Nephron (organoid): ENCODE measurements around the gene MYO18B.
A peak's percentile ranks its signal among the peaks of the same experiment; 100 is the strongest.

Source experiments
- H3K27ac Mint-ChIP-seq, 3 experiments: 2 replicates each; pipeline ENCODE4 v1.8.0; 2020; ENCODE audit warnings: mixed read lengths in 3 of 3, mild to moderate bottlenecking in 2 of 3, moderate library complexity in 1 of 3
- H3K27me3 Mint-ChIP-seq: 2 replicates; pipeline ENCODE4 v1.8.0; 2021; ENCODE audit warnings: low read depth, mild to moderate bottlenecking, moderate library complexity, mixed read lengths
- H3K36me3 Mint-ChIP-seq: 2 replicates; pipeline ENCODE4 v1.8.0; 2020; ENCODE audit warnings: low read depth, mixed read lengths
- H3K4me1 Mint-ChIP-seq: 2 replicates; pipeline ENCODE4 v1.8.0; 2020; ENCODE audit warnings: mixed read lengths
- H3K4me3 Mint-ChIP-seq, 3 experiments: 2 replicates each; pipeline ENCODE4 v1.8.0; 2020; ENCODE audit warnings: mild to moderate bottlenecking in 3 of 3, mixed read lengths in 3 of 3, moderate library complexity in 2 of 3
- H3K9me3 Mint-ChIP-seq: 2 replicates; pipeline ENCODE4 v1.8.0; 2020; ENCODE audit warnings: mixed read lengths
- TF ChIP-seq, protein P1 (sequence below), 3 experiments: fragments of 200-600 bp; sonication (generic); IDR thresholded peaks; one replicate each; pipeline ENCODE4 v1.5.0; 2021; ENCODE audit warnings: antibody characterized with exemption in 3 of 3; ENCODE audit not compliant: unreplicated experiment in 3 of 3

The MYO18B gene

GRCh38 chr22:25777411-25777810, 35.4 kb downstream of the MYO18B start:
- H3K27ac Mint-ChIP-seq, result no peak overlapping the region
- H3K36me3 Mint-ChIP-seq, result no peaks in the 10 kb centered on the region
- H3K4me3 Mint-ChIP-seq, result no peak overlapping the region
- TF ChIP-seq, protein P1, sequence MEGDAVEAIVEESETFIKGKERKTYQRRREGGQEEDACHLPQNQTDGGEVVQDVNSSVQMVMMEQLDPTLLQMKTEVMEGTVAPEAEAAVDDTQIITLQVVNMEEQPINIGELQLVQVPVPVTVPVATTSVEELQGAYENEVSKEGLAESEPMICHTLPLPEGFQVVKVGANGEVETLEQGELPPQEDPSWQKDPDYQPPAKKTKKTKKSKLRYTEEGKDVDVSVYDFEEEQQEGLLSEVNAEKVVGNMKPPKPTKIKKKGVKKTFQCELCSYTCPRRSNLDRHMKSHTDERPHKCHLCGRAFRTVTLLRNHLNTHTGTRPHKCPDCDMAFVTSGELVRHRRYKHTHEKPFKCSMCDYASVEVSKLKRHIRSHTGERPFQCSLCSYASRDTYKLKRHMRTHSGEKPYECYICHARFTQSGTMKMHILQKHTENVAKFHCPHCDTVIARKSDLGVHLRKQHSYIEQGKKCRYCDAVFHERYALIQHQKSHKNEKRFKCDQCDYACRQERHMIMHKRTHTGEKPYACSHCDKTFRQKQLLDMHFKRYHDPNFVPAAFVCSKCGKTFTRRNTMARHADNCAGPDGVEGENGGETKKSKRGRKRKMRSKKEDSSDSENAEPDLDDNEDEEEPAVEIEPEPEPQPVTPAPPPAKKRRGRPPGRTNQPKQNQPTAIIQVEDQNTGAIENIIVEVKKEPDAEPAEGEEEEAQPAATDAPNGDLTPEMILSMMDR (IDR thresholded peaks at IDR 0.05; ENCODE audit: unreplicated experiment in 3 of 3), result no peak
- peaks cover 8% of the 10 kb centered on the region for H3K27me3 Mint-ChIP-seq
- no peaks in the 10 kb centered on the region for H3K4me1 Mint-ChIP-seq
- H3K9me3 Mint-ChIP-seq, result no peaks in the 10 kb centered on the region

GRCh38 chr22:25777870-25778269, 35.9 kb downstream of the MYO18B start:
- peaks cover 4% of the 10 kb centered on the region for H3K27me3 Mint-ChIP-seq

DNA sequence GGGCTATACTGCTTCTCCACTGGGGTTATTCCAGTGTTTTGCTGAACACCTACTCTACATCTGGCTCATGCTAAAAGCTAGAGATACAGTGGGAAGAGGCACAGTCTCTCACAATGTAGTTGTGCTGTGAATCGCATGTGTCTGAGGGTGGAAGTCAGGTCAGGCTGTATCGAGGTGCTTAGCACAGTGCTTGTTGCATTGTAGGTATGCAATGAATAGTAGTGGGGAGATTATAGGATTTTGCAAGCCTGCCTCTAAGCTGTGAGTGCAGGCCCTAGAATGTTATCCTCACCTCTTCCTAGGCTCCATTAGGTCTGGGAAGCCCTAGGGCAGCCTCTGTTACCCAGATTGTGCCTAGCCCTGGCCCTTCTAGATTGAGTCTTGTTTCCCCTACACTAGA, 37.4 kb downstream of the MYO18B start:
- H3K9me3 Mint-ChIP-seq, result no peaks in the 10 kb centered on the region
- no peak overlapping the region for H3K27ac Mint-ChIP-seq
- no peaks in the 10 kb centered on the region for H3K27me3 Mint-ChIP-seq
- H3K4me3 Mint-ChIP-seq, result no peak overlapping the region
- no peaks in the 10 kb centered on the region for H3K4me1 Mint-ChIP-seq
- no peaks in the 10 kb centered on the region for H3K36me3 Mint-ChIP-seq
- TF ChIP-seq, protein P1 (IDR thresholded peaks at IDR 0.05; ENCODE audit: unreplicated experiment in 3 of 3), result no peak

More at GRCh38 chr22:25777870-25778269, 35.9 kb downstream of the MYO18B start:
- Mint-ChIP-seq H3K4me3 (no peak overlapping the region), H3K4me1 (no peaks in the 10 kb centered on the region), H3K36me3 (no peaks in the 10 kb centered on the region), H3K27ac (no peak overlapping the region), H3K9me3 (no peaks in the 10 kb centered on the region)
- TF ChIP-seq, protein P1 (IDR thresholded peaks at IDR 0.05; ENCODE audit: unreplicated experiment in 3 of 3), result peak; percentile 30 to 36 (median 35)

DNA sequence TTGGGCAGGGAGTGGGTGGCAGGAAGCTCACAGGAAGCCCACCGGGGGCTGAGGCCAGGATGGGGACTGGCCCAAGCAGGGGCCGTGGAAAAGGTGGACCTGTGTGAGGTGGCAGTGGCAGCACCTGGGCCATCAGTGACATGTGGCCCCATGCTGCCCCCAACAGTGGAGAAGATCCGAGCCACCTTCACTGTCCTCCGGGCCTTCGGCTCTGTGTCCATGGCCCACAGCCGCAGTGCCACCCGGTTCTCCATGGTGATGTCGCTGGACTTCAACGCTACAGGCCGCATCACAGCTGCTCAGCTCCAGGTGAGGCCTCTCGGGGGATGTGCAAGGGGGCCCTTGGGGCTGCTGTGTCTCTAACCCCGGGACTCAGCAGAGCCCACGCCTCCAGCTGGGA, 37.9 kb downstream of the MYO18B start:
- H3K4me3 Mint-ChIP-seq, result no peak overlapping the region
- no peaks in the 10 kb centered on the region for H3K36me3 Mint-ChIP-seq
- H3K9me3 Mint-ChIP-seq, result no peaks in the 10 kb centered on the region
- H3K27me3 Mint-ChIP-seq, result no peaks in the 10 kb centered on the region
- TF ChIP-seq, protein P1 (IDR thresholded peaks at IDR 0.05; ENCODE audit: unreplicated experiment in 3 of 3), result no peak
- no peak overlapping the region for H3K27ac Mint-ChIP-seq
- no peaks in the 10 kb centered on the region for H3K4me1 Mint-ChIP-seq

GRCh38 chr22:25780673-25781072, 38.7 kb downstream of the MYO18B start:
- no peaks in the 10 kb centered on the region for H3K9me3 Mint-ChIP-seq
- no peak overlapping the region for H3K4me3 Mint-ChIP-seq
- no peaks in the 10 kb centered on the region for H3K36me3 Mint-ChIP-seq
- TF ChIP-seq, protein P1 (IDR thresholded peaks at IDR 0.05; ENCODE audit: unreplicated experiment in 3 of 3), result no peak
- H3K27ac Mint-ChIP-seq, result no peak overlapping the region
- H3K4me1 Mint-ChIP-seq, result no peaks in the 10 kb centered on the region
- no peaks in the 10 kb centered on the region for H3K27me3 Mint-ChIP-seq

DNA sequence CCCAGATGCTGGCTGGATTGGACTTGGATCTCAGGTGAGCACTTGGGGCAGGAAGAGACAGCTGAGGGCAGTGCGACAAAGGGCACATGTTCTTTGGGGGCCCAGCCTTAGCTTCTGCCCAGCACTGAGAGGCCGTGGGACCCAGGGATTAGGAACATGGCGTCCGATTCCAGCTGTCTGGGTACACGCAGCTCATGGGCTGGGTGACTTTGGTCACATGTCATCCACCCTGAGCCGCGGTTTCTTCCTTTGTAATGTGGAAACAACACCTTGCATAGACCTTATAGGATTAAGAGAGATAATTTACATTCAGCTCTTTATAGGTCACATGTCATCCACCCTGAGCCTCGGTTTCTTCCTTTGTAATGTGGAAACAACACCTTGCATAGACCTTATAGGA, 39.8 kb downstream of the MYO18B start:
- no peak overlapping the region for H3K4me3 Mint-ChIP-seq
- H3K36me3 Mint-ChIP-seq, result no peaks in the 10 kb centered on the region
- H3K9me3 Mint-ChIP-seq, result no peaks in the 10 kb centered on the region
- no peaks in the 10 kb centered on the region for H3K4me1 Mint-ChIP-seq
- H3K27ac Mint-ChIP-seq, result no peak overlapping the region
- H3K27me3 Mint-ChIP-seq, result no peaks in the 10 kb centered on the region
- TF ChIP-seq, protein P1 (IDR thresholded peaks at IDR 0.05; ENCODE audit: unreplicated experiment in 3 of 3), result no peak
